ENCODE data around the gene CCDC136. TPM values are rescaled to one million over a fixed set of nuclear protein-coding genes. Genes with fewer than 3 reads are reported as not detected.

Gene CCDC136
- polyA plus RNA-seq, 3 donors = 10.3 to 12.7 (median 11.6) TPM

DNA sequence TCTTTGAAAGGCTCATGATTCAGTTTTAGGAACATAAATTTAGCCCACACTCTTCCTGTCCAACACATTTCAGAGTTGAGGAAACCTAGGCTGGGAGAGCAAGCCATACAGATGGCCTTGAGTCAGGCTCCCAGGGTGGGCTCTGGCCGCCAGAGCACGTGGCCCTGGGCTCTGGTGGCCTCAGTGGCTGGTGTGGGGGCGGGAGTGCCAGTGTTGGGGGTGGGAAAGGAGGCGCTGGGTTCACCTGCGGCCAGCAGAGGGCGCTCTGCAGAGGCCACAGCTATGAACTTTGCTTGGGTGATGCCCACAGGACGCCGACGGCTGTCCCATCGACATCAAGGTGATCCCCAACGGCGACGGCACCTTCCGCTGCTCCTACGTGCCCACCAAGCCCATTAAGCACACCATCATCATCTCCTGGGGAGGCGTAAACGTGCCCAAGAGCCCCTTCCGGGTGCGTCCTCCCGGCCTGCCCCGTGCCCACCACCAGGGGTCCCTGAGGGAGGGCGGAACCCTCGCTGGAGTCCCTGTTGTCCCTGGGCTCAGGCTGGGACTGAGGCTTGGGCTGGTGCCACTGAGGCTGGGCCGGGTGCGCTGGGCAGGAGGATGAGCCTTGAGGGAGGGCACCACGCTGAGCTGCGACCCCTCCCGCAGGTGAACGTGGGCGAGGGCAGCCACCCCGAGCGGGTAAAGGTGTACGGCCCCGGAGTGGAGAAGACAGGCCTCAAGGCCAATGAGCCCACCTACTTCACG is 50.3 kb downstream of the CCDC136 start:
- no peak for DNase-seq (ENCODE audit: low read depth in 3 of 3, low spot score in 2 of 3)

DNA sequence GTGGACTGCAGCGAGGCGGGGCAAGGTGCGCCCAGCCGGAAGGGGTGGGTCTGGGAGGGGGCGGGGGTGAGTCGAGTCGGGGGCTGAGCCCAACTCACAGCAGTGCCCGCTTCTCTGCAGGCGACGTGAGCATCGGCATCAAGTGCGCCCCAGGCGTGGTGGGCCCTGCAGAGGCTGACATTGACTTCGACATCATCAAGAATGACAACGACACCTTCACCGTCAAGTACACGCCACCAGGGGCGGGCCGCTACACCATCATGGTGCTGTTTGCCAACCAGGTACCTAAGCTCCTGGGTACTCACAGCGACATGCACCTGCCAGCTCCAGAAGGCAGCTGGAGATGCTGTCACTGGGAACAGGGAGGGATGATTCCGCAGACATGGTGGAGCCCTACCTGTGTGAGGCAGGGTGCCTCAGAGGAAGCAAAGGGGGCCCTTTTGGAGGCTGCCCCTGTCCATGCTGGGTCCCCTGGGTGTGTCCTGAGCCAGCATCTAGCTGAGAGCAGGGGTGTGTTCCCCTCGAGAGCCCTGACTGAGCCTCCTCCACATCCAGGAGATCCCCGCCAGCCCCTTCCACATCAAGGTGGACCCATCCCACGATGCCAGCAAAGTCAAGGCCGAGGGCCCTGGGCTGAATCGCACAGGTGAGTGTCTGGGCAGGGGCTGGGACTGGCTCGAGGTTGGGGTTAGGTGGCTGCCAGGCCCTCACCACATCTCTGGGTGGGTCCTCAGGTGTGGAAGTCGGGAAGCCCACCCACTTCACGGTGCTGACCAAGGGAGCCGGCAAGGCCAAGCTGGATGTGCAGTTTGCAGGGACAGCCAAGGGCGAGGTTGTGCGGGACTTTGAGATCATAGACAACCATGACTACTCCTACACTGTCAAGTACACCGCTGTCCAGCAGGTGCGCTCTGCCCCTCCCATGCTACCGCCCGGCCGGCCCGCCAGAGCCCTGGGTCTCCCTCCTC is 51.2 kb downstream of the CCDC136 start:
- DNase-seq (ENCODE audit: low read depth in 3 of 3, low spot score in 2 of 3) = no peak

DNA sequence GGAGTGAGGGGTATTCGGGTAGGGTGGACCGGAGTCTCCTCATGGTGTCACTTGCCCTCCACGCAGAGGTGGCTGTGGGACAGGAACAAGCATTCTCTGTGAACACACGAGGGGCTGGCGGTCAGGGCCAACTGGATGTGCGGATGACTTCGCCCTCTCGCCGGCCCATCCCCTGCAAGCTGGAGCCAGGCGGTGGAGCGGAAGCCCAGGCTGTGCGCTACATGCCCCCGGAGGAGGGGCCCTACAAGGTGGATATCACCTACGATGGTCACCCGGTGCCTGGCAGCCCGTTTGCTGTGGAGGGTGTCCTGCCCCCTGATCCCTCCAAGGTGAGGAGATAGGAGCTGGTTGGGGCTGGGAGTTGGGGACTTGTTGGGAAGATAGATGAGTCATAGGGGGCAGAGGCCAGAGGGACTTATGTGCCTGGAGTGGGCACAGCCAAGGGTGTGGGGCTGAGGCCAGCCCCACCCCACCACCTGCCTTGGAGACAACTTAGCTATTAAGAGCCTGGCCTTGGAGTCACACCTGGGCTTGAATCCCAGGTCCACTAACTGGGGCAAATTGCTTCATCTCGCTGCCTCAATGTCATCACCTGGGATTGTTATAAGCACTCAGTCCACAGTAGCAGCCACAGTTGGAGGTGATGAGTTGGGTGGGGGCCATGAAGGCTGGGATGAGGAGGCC is 52.3 kb downstream of the CCDC136 start:
- no peak for DNase-seq (ENCODE audit: low read depth in 3 of 3, low spot score in 2 of 3)

DNA sequence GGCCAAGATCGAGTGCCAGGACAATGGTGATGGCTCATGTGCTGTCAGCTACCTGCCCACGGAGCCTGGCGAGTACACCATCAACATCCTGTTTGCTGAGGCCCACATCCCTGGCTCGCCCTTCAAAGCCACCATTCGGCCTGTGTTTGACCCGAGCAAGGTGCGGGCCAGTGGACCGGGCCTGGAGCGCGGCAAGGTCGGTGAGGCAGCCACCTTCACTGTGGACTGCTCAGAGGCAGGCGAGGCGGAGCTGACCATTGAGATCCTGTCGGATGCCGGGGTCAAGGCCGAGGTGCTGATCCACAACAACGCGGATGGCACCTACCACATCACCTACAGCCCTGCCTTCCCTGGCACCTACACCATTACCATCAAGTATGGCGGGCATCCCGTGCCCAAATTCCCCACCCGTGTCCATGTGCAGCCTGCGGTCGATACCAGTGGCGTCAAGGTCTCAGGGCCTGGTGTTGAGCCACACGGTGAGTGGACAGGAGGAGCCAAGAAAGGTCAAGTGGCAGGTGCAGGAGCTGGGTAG is 53.1 kb downstream of the CCDC136 start:
- DNase-seq (ENCODE audit: low read depth in 3 of 3, low spot score in 2 of 3) = no peak

DNA sequence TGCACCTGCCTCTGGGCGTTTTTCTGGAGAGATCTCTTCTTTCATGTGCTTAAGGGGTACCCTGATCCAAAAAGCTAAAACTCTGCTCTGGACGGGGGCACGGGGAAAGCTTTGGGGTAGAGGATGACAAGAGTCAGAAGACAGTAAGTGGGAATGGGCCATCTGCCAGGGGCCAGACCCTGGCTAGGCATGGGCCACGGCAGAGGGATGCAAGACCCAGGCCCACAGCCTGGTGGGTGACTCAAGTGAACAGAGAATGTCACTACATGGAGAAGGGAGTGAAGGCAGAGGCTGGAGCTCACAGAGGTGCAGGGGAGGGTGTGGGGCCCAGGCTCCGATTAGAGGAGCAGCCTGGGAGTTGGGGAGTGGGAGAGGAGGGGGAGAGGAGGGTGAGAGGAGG is 53.7 kb downstream of the CCDC136 start:
- no peak for DNase-seq (ENCODE audit: low read depth in 3 of 3, low spot score in 2 of 3)

DNA sequence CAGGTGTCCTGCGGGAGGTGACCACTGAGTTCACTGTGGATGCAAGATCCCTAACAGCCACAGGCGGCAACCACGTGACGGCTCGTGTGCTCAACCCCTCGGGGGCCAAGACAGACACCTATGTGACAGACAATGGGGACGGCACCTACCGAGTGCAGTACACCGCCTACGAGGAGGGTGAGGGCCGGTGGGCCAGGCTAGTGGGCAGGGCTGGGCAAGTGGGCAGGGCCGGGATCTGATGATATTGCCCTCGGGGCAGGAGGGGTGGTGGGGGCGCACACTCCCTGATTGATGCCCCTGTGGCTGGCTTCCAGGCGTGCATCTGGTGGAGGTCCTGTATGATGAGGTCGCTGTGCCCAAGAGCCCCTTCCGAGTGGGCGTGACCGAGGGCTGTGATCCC is 54.2 kb downstream of the CCDC136 start:
- no peak for DNase-seq (ENCODE audit: low read depth in 3 of 3, low spot score in 2 of 3)

DNA sequence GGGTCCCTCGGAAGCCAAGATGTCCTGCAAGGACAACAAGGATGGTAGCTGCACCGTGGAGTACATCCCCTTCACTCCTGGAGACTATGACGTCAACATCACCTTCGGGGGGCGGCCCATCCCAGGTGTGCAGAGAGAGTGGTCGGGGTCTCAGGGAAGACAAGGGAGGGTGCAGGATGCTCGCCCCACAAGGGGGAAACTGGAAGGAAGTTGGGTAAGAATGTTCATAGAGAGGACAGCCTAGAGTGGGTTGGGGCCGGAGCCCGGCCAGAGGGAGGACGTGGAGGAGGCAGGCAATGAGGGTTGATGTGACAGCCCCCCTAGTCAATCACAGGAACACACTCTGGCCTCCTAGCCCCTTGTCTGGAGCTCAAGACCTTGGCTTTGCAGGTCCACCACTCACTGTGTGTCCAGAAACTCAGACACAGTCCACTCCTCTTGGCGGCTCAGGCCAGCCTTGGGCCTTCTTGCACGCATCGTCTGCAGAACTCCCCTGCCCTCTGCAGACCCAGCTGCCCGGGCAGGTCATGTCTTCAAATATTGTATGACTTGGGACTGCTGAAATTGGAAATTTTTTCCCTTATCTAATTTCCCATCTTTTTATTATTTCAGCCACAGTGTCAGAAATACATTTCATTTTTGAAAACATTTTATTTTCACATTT is 55.1 kb downstream of the CCDC136 start:
- no peak for DNase-seq (ENCODE audit: low read depth in 3 of 3, low spot score in 2 of 3)

DNA sequence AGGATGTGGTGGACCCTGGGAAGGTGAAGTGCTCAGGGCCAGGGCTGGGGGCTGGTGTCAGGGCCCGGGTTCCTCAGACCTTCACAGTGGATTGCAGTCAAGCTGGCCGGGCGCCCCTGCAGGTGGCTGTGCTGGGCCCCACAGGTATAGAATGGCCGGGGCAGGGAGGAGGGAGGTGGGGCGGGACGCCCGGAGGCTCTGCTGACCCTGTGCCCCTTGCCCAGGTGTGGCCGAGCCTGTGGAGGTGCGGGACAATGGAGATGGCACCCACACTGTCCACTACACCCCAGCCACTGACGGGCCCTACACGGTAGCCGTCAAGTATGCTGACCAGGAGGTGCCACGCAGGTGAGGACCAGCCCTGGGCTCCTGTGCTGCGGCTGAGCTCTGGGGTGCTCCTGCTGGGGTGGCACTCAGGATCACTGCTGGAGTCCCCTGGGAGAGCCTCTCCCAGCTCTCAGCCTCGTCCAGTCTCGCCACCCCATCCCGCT is 56.0 kb downstream of the CCDC136 start:
- DNase-seq (ENCODE audit: low read depth in 3 of 3, low spot score in 2 of 3) = no peak

DNA sequence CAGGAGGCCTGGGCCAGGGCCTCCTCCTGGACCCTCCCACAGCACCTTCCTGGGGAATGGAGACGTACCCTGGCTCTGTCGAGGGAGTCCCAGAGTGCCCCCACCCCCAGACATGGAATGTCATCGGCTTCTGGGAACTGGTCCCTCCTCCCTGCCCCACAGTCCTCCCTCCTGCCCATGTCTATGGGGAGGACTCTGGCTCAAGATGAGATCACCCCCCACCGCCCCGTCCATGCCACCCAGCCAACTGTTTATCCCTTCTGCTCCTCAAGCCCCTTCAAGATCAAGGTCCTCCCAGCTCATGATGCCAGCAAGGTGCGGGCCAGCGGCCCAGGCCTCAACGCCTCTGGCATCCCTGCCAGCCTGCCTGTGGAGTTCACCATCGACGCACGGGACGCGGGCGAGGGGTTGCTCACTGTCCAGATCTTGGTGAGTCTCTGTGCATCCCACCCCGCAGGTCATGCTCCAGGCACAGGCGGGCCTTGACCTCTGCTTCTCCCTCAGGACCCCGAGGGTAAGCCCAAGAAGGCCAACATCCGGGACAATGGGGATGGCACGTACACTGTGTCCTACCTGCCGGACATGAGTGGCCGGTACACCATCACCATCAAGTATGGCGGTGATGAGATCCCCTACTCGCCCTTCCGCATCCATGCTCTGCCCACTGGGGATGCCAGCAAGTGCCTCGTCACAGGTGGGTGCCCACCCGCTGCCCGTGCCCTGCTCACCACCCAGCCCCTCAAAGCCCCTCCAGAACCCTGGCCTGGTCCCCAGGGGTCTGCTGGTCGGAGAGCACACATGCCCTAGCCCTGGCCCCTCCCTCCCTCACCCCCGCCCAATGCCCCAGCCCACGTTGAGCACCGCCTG is 56.8 kb downstream of the CCDC136 start:
- no peak for DNase-seq (ENCODE audit: low read depth in 3 of 3, low spot score in 2 of 3)

DNA sequence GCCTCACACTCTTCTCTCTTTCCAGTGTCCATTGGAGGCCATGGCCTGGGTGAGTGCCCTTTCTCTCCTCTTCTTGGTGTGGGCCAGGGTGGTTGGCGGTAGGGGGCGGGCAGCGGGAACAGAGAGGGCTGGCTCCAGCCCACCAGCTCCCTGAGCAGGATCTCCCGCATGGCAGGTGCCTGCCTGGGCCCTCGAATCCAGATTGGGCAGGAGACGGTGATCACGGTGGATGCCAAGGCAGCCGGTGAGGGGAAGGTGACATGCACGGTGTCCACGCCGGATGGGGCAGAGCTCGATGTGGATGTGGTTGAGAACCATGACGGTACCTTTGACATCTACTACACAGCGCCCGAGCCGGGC is 57.4 kb downstream of the CCDC136 start:
- DNase-seq (ENCODE audit: low read depth in 3 of 3, low spot score in 2 of 3) = no peak

DNA sequence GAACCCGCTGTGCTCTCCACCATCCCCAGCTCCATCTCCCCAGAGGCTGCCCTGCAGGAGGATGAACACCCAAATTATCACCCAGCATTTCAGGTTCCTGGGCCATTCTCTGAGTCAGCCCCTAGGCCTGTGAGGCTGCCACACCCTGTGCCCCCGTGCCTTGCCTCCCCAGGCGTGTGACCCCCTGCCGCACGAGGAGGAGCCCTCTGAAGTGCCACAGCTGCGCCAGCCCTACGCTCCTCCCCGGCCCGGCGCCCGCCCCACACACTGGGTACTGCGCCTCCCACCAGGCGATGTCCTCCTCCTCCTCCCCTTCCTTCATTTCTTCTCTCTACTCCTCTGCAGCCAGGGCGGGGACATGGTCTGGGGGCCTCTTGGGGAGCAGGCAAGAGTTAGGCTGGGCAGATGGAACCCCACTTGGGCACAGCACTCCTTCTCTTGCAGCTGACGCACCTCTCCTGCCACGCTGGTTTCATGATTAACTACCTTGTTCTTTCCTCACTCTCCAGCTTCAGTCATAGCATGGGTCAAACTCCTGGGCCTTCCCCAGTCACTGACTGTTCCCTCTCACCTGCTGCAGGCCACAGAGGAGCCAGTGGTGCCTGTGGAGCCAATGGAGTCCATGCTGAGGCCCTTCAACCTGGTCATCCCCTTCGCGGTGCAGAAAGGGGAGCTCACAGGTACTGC is 58.2 kb downstream of the CCDC136 start:
- no peak for DNase-seq (ENCODE audit: low read depth in 3 of 3, low spot score in 2 of 3)

DNA sequence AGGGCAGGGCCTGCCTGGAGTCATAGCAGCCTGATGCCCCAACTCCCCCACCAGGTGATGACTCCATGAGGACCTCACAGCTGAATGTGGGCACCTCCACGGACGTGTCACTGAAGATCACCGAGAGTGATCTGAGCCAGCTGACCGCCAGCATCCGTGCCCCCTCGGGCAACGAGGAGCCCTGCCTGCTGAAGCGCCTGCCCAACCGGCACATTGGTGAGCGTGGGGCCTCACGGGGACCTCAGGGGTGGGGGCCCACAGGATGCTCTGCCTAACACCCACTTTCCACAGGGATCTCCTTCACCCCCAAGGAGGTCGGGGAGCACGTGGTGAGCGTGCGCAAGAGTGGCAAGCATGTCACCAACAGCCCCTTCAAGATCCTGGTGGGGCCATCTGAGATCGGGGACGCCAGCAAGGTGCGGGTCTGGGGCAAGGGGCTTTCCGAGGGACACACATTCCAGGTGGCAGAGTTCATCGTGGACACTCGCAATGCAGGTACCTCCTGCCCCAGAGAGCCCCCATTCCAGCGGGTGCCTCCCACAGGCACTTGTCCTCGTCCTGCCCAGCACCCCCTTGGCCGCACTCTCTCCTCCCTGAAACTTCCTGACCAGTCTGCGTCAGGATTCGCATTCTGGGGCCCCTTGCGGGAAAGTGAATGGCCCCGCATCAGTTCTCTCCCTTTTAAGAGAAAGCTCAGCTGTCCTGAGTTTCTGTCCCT is 60.9 kb downstream of the CCDC136 start:
- DNase-seq (ENCODE audit: low read depth in 3 of 3, low spot score in 2 of 3) = no peak

DNA sequence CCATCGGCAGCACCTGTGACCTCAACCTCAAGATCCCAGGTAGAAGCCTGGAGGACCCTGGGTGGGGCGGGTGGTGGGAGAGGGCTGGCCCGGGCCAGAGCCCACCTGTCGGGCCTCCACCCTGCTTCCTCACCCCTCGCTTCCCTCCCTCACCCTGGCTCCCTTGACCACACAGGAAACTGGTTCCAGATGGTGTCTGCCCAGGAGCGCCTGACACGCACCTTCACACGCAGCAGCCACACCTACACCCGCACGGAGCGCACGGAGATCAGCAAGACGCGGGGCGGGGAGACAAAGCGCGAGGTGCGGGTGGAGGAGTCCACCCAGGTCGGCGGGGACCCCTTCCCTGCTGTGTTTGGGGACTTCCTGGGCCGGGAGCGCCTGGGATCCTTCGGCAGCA is 62.0 kb downstream of the CCDC136 start:
- no peak for DNase-seq (ENCODE audit: low read depth in 3 of 3, low spot score in 2 of 3)

DNA sequence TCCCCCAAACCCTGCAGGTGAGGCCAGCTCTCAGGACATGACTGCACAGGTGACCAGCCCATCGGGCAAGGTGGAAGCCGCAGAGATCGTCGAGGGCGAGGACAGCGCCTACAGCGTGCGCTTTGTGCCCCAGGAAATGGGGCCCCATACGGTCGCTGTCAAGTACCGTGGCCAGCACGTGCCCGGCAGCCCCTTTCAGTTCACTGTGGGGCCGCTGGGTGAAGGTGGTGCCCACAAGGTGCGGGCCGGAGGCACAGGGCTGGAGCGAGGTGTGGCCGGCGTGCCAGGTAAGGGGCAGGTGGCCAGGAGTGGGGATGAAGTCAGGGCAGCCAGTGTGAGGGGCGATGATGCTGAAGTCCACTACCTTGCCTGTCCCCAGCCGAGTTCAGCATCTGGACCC is 62.6 kb downstream of the CCDC136 start:
- DNase-seq (ENCODE audit: low read depth in 3 of 3, low spot score in 2 of 3) = no peak

DNA sequence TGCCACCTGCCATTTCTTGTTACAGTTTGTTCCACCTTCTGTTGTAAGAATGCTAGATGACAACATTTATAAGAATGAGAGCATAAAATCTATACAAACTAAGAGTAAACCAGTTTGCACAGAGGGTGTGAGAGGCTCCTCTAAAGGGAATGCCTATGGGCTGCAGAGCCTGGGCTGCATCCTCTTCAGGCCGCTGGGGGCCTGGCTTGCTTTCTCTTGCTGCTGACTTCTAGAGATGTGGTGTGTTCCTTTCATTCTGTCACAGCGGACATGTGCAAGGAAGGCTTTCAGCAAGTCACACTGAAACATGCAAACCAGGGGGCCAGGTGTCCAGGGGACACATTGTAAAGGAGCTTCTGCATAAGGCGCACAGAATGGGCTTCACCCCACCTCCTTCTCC is 63.8 kb downstream of the CCDC136 start:
- DNase-seq (ENCODE audit: low read depth in 3 of 3, low spot score in 2 of 3) = no peak

DNA sequence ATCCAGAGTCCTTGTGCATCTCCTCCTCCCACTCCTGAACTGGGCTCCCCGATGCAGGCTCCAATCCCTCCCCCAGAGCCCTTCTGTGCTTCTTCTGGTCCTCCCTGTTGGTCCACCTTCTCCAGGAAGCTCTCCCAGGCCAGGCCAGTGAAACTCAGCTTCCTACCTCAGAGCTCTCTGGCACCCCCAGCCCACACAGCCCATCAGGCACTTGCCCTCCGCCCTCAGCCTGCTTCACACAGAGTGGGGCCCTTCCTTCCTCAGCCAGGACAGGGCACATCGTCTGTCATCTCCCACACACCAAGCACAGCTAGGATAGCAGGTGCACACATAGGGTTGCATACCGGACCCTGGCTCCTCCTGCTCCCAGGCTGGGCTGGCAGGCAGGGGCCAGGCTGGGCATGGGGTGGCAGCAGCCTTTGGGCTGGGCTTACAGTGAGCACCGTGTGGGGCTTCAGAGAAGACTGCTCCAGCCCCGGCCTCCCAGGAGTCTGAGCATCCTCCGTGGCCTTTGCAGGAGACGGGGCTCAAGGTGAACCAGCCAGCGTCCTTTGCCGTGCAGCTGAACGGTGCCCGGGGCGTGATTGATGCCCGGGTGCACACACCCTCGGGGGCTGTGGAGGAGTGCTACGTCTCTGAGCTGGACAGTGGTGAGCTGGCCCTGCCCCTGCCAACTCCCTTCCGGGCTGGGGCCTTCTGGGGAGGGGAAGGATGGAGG is 64.4 kb downstream of the CCDC136 start:
- no peak for DNase-seq (ENCODE audit: low read depth in 3 of 3, low spot score in 2 of 3)

DNA sequence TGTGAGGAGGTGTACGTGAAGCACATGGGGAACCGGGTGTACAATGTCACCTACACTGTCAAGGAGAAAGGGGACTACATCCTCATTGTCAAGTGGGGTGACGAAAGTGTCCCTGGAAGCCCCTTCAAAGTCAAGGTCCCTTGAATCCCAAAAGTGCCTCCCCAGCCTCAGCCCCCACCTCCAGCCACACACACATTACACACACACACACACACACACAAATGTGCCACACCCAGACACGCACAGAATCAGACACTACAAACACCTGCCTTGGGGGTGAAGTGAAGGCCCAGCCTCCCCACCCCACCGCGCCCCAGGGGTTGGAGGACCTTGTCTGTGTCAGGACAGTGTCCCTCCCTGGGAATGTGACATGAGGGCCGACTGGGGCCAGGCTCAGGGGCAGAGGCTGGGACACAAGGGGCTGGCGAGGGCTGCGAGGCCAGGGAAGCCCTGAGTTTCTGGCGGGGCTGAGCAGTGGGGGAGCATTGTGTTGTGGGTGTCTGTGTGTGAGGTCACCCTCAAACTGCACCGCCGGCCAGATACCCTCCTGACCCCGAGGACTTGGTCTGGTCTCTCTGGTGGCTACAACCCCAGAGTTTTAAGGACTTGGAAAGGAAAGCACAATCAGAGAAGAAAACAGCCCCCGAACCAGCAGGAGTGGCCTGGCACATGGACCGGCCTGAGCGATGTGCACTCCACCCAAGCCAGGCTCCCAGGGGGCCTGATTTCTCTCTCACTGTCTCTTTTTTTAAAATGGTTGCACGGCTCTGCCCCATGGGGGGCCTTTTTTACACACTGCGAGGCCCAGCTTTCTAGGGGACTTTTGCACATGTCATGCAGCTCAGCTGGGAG is 66.8 kb downstream of the CCDC136 start:
- DNase-seq (ENCODE audit: low read depth in 3 of 3, low spot score in 2 of 3) = no peak

Data from right renal cortex interstitium (tissue), 3 donors.